Measurements from ENCODE around the gene DGKB.

Gene DGKB

DNA sequence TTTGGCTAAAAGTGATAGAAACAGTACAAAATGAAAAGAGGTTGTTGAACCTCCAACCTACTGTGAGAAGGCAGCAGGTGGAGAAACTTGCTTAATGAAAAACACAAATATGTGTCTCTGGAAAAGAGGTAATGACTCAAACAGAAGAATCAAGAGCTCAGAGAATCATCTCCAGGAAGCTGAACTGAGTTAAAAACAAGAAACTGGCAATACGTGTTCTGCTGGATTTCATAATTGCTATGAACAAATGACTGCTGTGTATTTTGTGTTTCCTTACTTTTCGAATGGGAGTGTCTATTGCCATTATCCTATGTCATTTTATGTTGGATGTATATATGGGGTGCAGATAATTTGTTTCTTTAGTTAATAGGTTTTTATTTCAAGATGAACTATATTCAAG, 401.1 kb downstream of the DGKB start:
- no peak for ATAC-seq
- TF ChIP-seq, protein P1, sequence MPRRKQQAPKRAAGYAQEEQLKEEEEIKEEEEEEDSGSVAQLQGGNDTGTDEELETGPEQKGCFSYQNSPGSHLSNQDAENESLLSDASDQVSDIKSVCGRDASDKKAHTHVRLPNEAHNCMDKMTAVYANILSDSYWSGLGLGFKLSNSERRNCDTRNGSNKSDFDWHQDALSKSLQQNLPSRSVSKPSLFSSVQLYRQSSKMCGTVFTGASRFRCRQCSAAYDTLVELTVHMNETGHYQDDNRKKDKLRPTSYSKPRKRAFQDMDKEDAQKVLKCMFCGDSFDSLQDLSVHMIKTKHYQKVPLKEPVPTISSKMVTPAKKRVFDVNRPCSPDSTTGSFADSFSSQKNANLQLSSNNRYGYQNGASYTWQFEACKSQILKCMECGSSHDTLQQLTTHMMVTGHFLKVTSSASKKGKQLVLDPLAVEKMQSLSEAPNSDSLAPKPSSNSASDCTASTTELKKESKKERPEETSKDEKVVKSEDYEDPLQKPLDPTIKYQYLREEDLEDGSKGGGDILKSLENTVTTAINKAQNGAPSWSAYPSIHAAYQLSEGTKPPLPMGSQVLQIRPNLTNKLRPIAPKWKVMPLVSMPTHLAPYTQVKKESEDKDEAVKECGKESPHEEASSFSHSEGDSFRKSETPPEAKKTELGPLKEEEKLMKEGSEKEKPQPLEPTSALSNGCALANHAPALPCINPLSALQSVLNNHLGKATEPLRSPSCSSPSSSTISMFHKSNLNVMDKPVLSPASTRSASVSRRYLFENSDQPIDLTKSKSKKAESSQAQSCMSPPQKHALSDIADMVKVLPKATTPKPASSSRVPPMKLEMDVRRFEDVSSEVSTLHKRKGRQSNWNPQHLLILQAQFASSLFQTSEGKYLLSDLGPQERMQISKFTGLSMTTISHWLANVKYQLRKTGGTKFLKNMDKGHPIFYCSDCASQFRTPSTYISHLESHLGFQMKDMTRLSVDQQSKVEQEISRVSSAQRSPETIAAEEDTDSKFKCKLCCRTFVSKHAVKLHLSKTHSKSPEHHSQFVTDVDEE (CRISPR knock-in tag; IDR thresholded peaks at IDR 0.05): no peak
- TF ChIP-seq, protein P2, sequence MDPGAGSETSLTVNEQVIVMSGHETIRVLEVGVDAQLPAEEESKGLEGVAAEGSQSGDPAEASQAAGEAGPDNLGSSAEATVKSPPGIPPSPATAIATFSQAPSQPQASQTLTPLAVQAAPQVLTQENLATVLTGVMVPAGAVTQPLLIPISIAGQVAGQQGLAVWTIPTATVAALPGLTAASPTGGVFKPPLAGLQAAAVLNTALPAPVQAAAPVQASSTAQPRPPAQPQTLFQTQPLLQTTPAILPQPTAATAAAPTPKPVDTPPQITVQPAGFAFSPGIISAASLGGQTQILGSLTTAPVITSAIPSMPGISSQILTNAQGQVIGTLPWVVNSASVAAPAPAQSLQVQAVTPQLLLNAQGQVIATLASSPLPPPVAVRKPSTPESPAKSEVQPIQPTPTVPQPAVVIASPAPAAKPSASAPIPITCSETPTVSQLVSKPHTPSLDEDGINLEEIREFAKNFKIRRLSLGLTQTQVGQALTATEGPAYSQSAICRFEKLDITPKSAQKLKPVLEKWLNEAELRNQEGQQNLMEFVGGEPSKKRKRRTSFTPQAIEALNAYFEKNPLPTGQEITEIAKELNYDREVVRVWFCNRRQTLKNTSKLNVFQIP (CRISPR knock-in tag; IDR thresholded peaks at IDR 0.05; ENCODE audit: borderline replicate concordance, low read depth): no peak
- TF ChIP-seq ZFP30 (CRISPR knock-in tag; IDR thresholded peaks at IDR 0.05): no peak
- TF ChIP-seq, protein P3, sequence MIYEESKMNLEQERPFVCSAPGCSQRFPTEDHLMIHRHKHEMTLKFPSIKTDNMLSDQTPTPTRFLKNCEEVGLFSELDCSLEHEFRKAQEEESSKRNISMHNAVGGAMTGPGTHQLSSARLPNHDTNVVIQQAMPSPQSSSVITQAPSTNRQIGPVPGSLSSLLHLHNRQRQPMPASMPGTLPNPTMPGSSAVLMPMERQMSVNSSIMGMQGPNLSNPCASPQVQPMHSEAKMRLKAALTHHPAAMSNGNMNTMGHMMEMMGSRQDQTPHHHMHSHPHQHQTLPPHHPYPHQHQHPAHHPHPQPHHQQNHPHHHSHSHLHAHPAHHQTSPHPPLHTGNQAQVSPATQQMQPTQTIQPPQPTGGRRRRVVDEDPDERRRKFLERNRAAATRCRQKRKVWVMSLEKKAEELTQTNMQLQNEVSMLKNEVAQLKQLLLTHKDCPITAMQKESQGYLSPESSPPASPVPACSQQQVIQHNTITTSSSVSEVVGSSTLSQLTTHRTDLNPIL (CRISPR knock-in tag; IDR thresholded peaks at IDR 0.05; ENCODE audit: low read depth): no peak
- no peak for TF ChIP-seq OSR1 (CRISPR knock-in tag; IDR thresholded peaks at IDR 0.05)
- TF ChIP-seq RARB (CRISPR knock-in tag; IDR thresholded peaks at IDR 0.05): no peak
- no peak for TF ChIP-seq ARNTL (CRISPR knock-in tag; IDR thresholded peaks at IDR 0.05; ENCODE audit: borderline replicate concordance, low read depth)

DNA sequence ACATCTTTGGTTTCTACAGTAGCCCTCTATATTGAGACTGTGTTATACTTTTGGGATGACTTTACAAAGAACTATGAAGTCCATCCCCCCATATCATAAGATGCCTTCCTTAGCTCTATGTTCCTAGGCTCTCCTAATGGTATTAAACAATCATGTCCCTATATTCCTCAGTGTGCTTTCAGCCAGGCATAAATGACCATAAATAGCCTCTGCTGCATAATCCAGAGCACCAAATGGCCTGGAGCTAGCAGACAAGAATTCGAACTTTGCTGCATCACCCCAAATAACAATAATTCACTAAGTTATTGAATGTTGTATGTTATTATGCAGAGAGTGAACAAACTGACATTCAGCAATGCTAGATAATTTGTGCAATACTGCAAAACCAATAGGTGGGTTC, 405.2 kb downstream of the DGKB start:
- ATAC-seq: no peak
- TF ChIP-seq, protein P4, sequence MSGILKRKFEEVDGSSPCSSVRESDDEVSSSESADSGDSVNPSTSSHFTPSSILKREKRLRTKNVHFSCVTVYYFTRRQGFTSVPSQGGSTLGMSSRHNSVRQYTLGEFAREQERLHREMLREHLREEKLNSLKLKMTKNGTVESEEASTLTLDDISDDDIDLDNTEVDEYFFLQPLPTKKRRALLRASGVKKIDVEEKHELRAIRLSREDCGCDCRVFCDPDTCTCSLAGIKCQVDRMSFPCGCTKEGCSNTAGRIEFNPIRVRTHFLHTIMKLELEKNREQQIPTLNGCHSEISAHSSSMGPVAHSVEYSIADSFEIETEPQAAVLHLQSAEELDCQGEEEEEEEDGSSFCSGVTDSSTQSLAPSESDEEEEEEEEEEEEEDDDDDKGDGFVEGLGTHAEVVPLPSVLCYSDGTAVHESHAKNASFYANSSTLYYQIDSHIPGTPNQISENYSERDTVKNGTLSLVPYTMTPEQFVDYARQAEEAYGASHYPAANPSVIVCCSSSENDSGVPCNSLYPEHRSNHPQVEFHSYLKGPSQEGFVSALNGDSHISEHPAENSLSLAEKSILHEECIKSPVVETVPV (CRISPR knock-in tag; IDR thresholded peaks at IDR 0.05): no peak
- TF ChIP-seq ZFP30 (CRISPR knock-in tag; IDR thresholded peaks at IDR 0.05) (no peak), ZC3H10 (CRISPR knock-in tag; IDR thresholded peaks at IDR 0.05) (no peak), SNAI2 (CRISPR knock-in tag; IDR thresholded peaks at IDR 0.05) (no peak), ARNTL (CRISPR knock-in tag; IDR thresholded peaks at IDR 0.05; ENCODE audit: borderline replicate concordance, low read depth) (no peak), GLIS3 (CRISPR knock-in tag; IDR thresholded peaks at IDR 0.05) (no peak), ESRRG (CRISPR knock-in tag; IDR thresholded peaks at IDR 0.05) (no peak), ZNF565 (CRISPR knock-in tag; conservative IDR thresholded peaks at IDR 0.05; ENCODE audit: low read depth) (no peak), PPARA (CRISPR knock-in tag; IDR thresholded peaks at IDR 0.05; ENCODE audit: borderline replicate concordance) (no peak)
- TF ChIP-seq, protein P5, sequence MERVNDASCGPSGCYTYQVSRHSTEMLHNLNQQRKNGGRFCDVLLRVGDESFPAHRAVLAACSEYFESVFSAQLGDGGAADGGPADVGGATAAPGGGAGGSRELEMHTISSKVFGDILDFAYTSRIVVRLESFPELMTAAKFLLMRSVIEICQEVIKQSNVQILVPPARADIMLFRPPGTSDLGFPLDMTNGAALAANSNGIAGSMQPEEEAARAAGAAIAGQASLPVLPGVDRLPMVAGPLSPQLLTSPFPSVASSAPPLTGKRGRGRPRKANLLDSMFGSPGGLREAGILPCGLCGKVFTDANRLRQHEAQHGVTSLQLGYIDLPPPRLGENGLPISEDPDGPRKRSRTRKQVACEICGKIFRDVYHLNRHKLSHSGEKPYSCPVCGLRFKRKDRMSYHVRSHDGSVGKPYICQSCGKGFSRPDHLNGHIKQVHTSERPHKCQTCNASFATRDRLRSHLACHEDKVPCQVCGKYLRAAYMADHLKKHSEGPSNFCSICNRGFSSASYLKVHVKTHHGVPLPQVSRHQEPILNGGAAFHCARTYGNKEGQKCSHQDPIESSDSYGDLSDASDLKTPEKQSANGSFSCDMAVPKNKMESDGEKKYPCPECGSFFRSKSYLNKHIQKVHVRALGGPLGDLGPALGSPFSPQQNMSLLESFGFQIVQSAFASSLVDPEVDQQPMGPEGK (CRISPR knock-in tag; IDR thresholded peaks at IDR 0.05; ENCODE audit: borderline replicate concordance): no peak
- TF ChIP-seq, protein P1 (CRISPR knock-in tag; IDR thresholded peaks at IDR 0.05): no peak
- TF ChIP-seq, protein P3 (CRISPR knock-in tag; IDR thresholded peaks at IDR 0.05; ENCODE audit: low read depth): no peak

All from SK-N-SH treated with all-trans-retinoic acid at 6 μM for 48 hours (cell line).